Esophagus muscularis mucosa (tissue), 4 donors: Measurements from ENCODE around the gene PEX11B.

ENCODE experiments used
- EP300 ChIP-seq: sonication (generic); formaldehyde crosslinking; IDR thresholded peaks from one replicate; pipeline ENCODE4 v1.6.1; 2017; ENCODE audit warnings: antibody characterized with exemption
- POLR2A ChIP-seq: fragments of 450-650 bp; IDR thresholded peaks from one replicate; pipeline ENCODE4 v1.6.1; 2017; ENCODE audit warnings: antibody characterized with exemption, moderate library complexity, mild to moderate bottlenecking, low read depth
- POLR2AphosphoS5 ChIP-seq, 2 donors: sonication (generic); formaldehyde crosslinking; IDR thresholded peaks; one replicate each; pipeline ENCODE4 v1.6.1; 2017; ENCODE audit warnings: antibody characterized with exemption in 2 of 2
- TF ChIP-seq, protein P1 (sequence below), 3 experiments: fragments of 200-600 bp in 2 of 3; fragments of 450-650 bp in 1 of 3; sonication (generic) in 2 of 3; IDR thresholded peaks; one replicate each; pipeline ENCODE4 v1.5.1; 2017 to 2019; ENCODE audit warnings: antibody characterized with exemption in 3 of 3, mild to moderate bottlenecking in 2 of 3, moderate library complexity in 1 of 3

DNA sequence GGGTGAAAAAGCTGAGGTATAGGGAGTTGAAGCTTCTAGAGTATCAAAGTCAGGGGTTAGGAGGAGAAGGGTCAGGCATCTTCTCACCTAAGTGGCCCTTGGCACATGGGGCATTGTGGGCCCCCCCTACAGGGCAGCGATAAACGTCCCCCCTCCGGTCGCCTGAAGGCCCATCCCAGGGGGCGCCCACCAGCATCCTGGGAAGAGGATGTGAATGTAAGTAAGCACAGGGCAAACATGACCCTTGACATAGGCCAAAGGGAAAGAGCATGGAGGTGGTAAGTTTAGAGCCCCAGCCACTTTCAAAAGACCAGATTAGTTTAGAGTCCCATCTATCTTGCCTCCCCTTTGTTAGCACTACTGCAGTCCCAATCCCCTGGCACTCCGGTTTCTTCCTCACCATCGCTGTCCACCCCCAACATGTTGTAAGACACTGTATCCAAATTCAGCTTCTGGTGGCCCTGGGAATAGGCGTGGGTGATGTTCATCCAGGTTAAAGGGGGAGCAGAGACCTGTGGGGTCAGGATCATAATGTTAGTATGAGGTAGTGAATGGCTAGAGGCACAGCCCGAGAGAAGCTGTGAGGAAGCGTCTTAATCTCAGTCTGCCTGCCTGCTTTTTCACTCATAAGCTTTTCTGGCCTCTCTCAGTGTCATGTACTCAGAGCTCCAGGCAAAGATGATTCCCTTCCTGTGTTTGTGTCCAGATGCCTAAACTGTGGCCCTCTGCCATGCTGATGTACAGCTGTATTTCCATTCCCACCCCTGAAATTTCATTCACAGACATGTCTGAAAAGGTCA is 11.4 kb downstream of the PEX11B start:
- TF ChIP-seq, protein P1, sequence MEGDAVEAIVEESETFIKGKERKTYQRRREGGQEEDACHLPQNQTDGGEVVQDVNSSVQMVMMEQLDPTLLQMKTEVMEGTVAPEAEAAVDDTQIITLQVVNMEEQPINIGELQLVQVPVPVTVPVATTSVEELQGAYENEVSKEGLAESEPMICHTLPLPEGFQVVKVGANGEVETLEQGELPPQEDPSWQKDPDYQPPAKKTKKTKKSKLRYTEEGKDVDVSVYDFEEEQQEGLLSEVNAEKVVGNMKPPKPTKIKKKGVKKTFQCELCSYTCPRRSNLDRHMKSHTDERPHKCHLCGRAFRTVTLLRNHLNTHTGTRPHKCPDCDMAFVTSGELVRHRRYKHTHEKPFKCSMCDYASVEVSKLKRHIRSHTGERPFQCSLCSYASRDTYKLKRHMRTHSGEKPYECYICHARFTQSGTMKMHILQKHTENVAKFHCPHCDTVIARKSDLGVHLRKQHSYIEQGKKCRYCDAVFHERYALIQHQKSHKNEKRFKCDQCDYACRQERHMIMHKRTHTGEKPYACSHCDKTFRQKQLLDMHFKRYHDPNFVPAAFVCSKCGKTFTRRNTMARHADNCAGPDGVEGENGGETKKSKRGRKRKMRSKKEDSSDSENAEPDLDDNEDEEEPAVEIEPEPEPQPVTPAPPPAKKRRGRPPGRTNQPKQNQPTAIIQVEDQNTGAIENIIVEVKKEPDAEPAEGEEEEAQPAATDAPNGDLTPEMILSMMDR (IDR thresholded peaks at IDR 0.05) = no peak
- TF ChIP-seq POLR2A (no peak), EP300 (no peak), POLR2AphosphoS5 (IDR thresholded peaks at IDR 0.05) (no peak)
